ENCODE data around the gene HOXB1.

- TF ChIP-seq EZH2 (IDR thresholded peaks at IDR 0.05; ENCODE audit: insufficient read depth, poor library complexity, severe bottlenecking), result no peak
- no peak for TF ChIP-seq EZH2phosphoT487 (IDR thresholded peaks at IDR 0.05; ENCODE audit: insufficient read depth, low read depth)
Measured at GRCh38 chr17:48541577-48542113, 10.8 kb upstream of the HOXB1 start.
